ENCODE results near the gene RIMS1. TPM values are rescaled to one million over a fixed set of nuclear protein-coding genes. Genes with fewer than 3 reads are reported as not detected.

Gene RIMS1
- total RNA-seq, 1 experiment from 2014 or later = 1.1 TPM

DNA sequence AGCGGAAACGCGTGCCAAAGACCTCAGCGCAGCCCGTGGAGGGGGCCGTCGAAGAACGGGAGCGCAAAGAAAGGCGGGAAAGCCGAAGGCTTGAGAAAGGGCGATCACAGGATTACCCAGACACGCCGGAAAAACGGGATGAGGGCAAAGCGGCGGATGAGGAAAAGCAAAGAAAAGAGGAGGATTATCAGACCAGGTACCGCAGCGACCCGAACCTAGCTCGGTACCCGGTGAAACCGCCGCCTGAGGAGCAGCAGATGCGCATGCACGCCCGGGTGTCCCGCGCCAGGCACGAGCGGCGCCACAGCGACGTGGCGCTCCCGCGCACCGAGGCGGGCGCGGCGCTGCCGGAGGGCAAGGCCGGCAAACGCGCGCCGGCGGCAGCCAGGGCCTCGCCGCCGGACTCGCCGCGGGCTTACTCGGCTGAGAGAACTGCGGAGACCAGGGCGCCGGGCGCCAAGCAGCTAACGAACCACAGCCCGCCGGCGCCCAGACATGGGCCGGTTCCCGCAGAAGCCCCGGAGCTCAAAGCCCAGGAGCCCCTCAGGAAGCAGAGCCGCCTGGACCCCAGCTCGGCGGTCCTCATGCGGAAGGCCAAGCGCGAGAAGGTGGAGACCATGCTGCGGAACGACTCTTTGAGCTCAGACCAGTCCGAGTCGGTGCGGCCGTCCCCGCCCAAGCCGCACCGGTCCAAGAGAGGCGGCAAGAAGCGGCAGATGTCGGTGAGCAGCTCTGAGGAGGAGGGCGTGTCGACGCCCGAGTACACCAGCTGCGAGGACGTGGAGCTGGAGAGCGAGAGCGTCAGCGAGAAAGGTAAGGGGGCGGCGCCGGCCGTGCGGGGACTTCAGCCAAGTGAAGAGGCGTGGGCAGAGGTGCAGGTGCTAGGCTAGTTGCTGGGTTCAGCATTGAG lies 296.2 kb downstream of the RIMS1 start (continued):
- TF ChIP-seq, protein P1, sequence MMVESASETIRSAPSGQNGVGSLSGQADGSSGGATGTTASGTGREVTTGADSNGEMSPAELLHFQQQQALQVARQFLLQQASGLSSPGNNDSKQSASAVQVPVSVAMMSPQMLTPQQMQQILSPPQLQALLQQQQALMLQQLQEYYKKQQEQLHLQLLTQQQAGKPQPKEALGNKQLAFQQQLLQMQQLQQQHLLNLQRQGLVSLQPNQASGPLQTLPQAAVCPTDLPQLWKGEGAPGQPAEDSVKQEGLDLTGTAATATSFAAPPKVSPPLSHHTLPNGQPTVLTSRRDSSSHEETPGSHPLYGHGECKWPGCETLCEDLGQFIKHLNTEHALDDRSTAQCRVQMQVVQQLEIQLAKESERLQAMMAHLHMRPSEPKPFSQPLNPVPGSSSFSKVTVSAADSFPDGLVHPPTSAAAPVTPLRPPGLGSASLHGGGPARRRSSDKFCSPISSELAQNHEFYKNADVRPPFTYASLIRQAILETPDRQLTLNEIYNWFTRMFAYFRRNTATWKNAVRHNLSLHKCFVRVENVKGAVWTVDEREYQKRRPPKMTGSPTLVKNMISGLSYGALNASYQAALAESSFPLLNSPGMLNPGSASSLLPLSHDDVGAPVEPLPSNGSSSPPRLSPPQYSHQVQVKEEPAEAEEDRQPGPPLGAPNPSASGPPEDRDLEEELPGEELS (CRISPR knock-in tag; IDR thresholded peaks at IDR 0.05) = peak; percentile 86
- TF ChIP-seq, protein P2, sequence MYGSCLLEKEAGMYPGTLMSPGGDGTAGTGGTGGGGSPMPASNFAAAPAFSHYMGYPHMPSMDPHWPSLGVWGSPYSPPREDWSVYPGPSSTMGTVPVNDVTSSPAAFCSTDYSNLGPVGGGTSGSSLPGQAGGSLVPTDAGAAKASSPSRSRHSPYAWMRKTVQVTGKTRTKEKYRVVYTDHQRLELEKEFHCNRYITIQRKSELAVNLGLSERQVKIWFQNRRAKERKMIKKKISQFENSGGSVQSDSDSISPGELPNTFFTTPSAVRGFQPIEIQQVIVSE (CRISPR knock-in tag; IDR thresholded peaks at IDR 0.05; ENCODE audit: borderline replicate concordance) = no peak
- TF ChIP-seq, protein P3, sequence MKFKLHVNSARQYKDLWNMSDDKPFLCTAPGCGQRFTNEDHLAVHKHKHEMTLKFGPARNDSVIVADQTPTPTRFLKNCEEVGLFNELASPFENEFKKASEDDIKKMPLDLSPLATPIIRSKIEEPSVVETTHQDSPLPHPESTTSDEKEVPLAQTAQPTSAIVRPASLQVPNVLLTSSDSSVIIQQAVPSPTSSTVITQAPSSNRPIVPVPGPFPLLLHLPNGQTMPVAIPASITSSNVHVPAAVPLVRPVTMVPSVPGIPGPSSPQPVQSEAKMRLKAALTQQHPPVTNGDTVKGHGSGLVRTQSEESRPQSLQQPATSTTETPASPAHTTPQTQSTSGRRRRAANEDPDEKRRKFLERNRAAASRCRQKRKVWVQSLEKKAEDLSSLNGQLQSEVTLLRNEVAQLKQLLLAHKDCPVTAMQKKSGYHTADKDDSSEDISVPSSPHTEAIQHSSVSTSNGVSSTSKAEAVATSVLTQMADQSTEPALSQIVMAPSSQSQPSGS (CRISPR knock-in tag; IDR thresholded peaks at IDR 0.05; ENCODE audit: borderline replicate concordance, low read depth) = 0 out of 2 replicates have a peak, but pooled peaks have one; percentile 36
- 0 out of 2 replicates have a peak, but pooled peaks have one; percentile 46 for TF ChIP-seq KAT7 (CRISPR knock-in tag; IDR thresholded peaks at IDR 0.05; ENCODE audit: borderline replicate concordance)
- TF ChIP-seq OVOL2 (CRISPR knock-in tag; IDR thresholded peaks at IDR 0.05; ENCODE audit: borderline replicate concordance) = no peak
- peak; percentile 37 for TF ChIP-seq SP1 (CRISPR knock-in tag; conservative IDR thresholded peaks at IDR 0.05)
- 0 out of 2 replicates have a peak, but pooled peaks have one; percentile 19 for TF ChIP-seq SMAD4 (CRISPR knock-in tag; IDR thresholded peaks at IDR 0.05)
- TF ChIP-seq, protein P4, sequence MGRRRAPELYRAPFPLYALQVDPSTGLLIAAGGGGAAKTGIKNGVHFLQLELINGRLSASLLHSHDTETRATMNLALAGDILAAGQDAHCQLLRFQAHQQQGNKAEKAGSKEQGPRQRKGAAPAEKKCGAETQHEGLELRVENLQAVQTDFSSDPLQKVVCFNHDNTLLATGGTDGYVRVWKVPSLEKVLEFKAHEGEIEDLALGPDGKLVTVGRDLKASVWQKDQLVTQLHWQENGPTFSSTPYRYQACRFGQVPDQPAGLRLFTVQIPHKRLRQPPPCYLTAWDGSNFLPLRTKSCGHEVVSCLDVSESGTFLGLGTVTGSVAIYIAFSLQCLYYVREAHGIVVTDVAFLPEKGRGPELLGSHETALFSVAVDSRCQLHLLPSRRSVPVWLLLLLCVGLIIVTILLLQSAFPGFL (CRISPR knock-in tag; IDR thresholded peaks at IDR 0.05; ENCODE audit: borderline replicate concordance) = peak; percentile 70; the same call in 1 of the 2 replicates
- no peak; the same call in 1 of the 2 replicates for TF ChIP-seq NR1H2 (CRISPR knock-in tag; IDR thresholded peaks at IDR 0.05)
- TF ChIP-seq TP53 (CRISPR knock-in tag; IDR thresholded peaks at IDR 0.05) = peak; percentile 96
- 0 out of 2 replicates have a peak, but pooled peaks have one; percentile 15 for TF ChIP-seq ZNF317 (CRISPR knock-in tag; IDR thresholded peaks at IDR 0.05; ENCODE audit: borderline replicate concordance, low read depth)
- no peak; the same call in none of the 2 replicates for TF ChIP-seq ZNF263 (CRISPR knock-in tag; IDR thresholded peaks at IDR 0.05; ENCODE audit: low read depth)
- no peak for TF ChIP-seq ZNF671 (CRISPR knock-in tag; IDR thresholded peaks at IDR 0.05)
- no peak for TF ChIP-seq GTF2I (CRISPR knock-in tag; conservative IDR thresholded peaks at IDR 0.05)
- TF ChIP-seq NFYB (CRISPR knock-in tag; conservative IDR thresholded peaks at IDR 0.05; ENCODE audit: low read depth) = peak; percentile 33; the same call in 1 of the 2 replicates
- no peak; the same call in 1 of the 2 replicates for TF ChIP-seq ZNF219 (CRISPR knock-in tag; IDR thresholded peaks at IDR 0.05; ENCODE audit: borderline replicate concordance)
- TF ChIP-seq, protein P5, sequence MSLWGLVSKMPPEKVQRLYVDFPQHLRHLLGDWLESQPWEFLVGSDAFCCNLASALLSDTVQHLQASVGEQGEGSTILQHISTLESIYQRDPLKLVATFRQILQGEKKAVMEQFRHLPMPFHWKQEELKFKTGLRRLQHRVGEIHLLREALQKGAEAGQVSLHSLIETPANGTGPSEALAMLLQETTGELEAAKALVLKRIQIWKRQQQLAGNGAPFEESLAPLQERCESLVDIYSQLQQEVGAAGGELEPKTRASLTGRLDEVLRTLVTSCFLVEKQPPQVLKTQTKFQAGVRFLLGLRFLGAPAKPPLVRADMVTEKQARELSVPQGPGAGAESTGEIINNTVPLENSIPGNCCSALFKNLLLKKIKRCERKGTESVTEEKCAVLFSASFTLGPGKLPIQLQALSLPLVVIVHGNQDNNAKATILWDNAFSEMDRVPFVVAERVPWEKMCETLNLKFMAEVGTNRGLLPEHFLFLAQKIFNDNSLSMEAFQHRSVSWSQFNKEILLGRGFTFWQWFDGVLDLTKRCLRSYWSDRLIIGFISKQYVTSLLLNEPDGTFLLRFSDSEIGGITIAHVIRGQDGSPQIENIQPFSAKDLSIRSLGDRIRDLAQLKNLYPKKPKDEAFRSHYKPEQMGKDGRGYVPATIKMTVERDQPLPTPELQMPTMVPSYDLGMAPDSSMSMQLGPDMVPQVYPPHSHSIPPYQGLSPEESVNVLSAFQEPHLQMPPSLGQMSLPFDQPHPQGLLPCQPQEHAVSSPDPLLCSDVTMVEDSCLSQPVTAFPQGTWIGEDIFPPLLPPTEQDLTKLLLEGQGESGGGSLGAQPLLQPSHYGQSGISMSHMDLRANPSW (CRISPR knock-in tag; conservative IDR thresholded peaks at IDR 0.05; ENCODE audit: low read depth) = no peak
- TF ChIP-seq, protein P6, sequence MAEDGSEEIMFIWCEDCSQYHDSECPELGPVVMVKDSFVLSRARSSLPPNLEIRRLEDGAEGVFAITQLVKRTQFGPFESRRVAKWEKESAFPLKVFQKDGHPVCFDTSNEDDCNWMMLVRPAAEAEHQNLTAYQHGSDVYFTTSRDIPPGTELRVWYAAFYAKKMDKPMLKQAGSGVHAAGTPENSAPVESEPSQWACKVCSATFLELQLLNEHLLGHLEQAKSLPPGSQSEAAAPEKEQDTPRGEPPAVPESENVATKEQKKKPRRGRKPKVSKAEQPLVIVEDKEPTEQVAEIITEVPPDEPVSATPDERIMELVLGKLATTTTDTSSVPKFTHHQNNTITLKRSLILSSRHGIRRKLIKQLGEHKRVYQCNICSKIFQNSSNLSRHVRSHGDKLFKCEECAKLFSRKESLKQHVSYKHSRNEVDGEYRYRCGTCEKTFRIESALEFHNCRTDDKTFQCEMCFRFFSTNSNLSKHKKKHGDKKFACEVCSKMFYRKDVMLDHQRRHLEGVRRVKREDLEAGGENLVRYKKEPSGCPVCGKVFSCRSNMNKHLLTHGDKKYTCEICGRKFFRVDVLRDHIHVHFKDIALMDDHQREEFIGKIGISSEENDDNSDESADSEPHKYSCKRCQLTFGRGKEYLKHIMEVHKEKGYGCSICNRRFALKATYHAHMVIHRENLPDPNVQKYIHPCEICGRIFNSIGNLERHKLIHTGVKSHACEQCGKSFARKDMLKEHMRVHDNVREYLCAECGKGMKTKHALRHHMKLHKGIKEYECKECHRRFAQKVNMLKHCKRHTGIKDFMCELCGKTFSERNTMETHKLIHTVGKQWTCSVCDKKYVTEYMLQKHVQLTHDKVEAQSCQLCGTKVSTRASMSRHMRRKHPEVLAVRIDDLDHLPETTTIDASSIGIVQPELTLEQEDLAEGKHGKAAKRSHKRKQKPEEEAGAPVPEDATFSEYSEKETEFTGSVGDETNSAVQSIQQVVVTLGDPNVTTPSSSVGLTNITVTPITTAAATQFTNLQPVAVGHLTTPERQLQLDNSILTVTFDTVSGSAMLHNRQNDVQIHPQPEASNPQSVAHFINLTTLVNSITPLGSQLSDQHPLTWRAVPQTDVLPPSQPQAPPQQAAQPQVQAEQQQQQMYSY (CRISPR knock-in tag; IDR thresholded peaks at IDR 0.05) = peak; percentile 8; the same call in 1 of the 2 replicates
- TF ChIP-seq, protein P7, sequence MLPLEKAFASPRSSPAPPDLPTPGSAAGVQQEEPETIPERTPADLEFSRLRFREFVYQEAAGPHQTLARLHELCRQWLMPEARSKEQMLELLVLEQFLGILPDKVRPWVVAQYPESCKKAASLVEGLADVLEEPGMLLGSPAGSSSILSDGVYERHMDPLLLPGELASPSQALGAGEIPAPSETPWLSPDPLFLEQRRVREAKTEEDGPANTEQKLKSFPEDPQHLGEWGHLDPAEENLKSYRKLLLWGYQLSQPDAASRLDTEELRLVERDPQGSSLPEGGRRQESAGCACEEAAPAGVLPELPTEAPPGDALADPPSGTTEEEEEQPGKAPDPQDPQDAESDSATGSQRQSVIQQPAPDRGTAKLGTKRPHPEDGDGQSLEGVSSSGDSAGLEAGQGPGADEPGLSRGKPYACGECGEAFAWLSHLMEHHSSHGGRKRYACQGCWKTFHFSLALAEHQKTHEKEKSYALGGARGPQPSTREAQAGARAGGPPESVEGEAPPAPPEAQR (CRISPR knock-in tag; IDR thresholded peaks at IDR 0.05) = no peak
- no peak for TF ChIP-seq MXD4 (CRISPR knock-in tag; IDR thresholded peaks at IDR 0.05; ENCODE audit: borderline replicate concordance)
- TF ChIP-seq ZNF416 (CRISPR knock-in tag; IDR thresholded peaks at IDR 0.05) = no peak
- no peak for TF ChIP-seq EMX1 (CRISPR knock-in tag; IDR thresholded peaks at IDR 0.05)
- 0 out of 2 replicates have a peak, but pooled peaks have one; percentile 49 for TF ChIP-seq NR2C2 (CRISPR knock-in tag; IDR thresholded peaks at IDR 0.05)

Data from WTC11 (cell line).